ENCODE results near the gene DLD.
"Not testable (repeated sequence)": the region's sequence is repeated elsewhere in the genome, so short reads cannot be mapped to it uniquely, and the experiment has no call there.

Gene DLD

GRCh38 chr7:107946451-107946850 is 55.5 kb downstream of the DLD start:
- no peak for DNase-seq

DNA sequence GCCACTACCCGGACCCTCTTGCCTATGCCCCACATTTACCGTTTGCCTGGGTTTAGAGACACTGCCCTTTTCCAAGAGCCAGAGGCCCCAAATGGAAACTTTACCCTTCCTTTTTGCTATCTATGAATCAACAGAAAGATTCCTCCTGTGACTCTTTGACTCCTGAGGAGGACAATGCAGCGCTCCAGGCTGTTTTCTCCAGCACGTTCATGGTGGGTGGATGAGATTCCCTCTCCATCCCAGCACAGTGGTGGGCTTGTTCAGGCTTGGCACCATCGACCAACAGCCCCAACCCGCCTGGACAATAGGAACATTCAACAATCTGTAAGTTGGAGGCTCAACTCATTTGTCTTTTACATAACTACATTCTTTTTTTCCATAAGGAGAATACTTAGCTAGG is 55.9 kb downstream of the DLD start:
- no peak for DNase-seq

GRCh38 chr7:107948645-107949442 is 57.9 kb downstream of the DLD start:
- DNase-seq: no peak

DNA sequence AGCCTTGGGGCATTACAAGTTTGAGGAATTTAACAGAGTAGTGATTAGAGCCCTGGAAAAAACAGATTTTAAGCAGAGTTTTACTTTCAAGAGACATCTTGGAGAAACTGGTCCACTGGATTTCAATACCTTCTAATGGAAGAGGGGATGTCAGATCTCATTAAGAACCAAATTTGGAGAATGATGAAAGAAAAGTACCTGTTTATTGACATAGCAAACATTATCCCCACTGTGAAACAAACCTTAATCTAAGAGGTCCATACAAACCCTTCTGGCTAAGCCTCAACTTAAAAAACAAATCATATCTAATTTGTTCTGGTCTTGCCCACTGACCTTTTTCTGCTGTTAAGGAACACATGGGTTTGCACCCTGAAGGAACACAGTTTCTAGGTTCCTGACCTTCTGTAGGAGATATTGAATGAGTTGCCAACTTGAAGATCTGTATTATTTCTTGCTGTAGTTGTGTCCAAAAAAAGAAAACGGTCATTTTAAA is 58.5 kb downstream of the DLD start:
- no peak for DNase-seq

- DNase-seq: no peak
Measured at GRCh38 chr7:107951172-107951787, 60.3 kb downstream of the DLD start.

DNA sequence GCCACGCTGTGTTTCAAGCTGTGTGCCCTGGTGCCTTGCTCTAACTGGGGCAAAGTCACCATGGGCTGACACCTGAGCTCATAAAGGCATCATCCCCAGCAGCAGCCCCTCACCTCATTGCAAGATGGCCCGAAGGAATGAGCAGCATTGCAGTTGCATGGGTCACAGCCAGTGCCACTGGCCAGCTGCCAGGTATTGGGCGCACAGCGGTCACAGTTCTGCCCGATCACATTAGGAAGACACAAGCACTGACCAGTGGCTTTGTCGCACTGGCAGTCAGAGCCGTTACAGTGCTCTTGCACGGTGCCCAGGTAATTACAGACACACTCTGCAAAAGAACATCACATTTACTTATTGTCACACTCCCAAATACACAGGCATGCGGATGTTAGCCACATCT is 60.9 kb downstream of the DLD start:
- no peak for DNase-seq

DNA sequence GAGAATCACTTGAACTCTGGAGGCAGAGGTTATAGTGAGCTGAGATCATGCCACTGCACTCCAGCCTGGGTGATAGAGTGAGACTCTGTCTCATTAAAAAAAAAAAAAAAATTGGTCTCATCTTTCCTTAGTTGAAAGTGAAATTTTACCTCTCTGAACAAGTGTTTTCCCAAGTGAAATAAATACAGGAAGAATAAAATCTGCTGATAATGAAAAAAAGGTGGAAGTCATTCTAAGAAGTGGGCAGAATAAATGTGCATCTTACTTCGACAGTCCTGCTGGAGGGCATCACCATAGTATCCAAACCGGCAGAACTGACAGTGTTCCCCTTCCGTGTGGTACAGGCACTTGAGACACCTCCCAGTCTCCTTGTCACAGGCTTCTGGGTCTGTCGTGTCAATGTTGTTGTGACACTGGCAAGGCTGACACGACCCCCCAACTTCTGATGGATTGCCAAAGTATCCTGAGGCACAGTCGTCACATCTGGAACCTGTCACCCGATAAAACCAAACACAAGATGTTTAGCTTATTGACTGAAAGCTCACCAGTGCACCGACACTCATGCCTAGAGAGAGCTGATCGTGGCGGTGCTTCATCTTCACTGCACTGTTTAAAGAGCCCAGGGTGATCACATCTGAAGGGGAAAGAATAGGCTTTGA is 62.4 kb downstream of the DLD start:
- no peak for DNase-seq

GRCh38 chr7:107953924-107954303 is 62.9 kb downstream of the DLD start:
- DNase-seq: no peak

DNA sequence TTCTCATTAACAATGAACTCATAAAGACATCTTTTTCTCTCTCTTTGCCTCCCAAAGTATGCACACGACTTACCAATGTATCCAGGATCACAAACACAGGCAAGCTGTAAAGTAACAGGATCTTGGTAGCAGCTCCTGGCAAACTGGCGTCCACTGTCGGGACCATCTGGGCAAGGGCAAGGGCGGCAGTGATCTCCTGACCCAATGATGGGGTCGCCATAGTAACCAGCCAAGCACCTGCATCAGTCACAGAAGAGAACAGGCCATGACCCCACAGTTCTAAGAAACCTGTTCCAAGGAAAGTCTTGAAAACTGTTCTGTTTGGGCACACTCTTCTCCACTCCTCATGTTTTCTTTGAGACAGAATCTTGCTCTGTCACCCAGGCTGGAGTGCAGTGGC is 64.4 kb downstream of the DLD start:
- no peak for DNase-seq

GRCh38 chr7:107956950-107957349 is 66.0 kb downstream of the DLD start:
- DNase-seq: not testable (repeated sequence)

- DNase-seq: no peak
Measured at GRCh38 chr7:107957436-107957835, 66.5 kb downstream of the DLD start.

DNA sequence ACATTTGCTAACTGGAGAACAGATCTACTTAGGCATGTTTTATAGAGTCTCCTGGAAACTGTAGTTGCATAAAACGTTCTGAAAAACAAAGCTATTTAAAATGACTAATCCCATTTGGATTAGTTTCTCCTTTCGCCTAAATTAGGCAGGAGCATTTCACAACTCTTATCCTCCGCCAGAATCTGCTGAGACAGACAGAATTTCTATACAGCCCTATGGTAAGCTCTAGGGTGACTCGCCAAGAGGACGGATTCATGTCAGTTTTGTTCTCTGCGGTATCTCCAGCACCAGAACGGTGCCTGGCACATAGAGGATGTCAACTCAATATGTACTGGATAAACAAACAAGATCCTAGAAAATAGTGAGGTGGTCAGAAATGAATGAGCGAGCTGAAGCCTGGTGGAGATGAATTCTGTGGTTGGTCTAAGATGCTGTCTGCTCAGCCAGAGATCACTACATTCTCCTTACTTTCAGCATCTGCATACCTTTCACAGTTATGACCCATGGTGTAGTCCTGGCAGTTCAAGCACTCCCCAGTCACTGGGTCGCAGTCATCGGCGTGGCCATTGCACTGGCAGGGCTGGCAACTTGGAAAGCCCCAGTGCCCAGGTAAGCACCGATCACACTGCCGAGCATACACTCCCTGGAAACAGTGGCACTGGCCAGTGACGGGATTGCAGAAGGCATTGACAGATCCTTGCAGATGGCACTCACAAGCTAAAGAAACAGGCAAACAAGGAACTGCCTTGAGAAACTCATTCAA is 68.0 kb downstream of the DLD start:
- no peak for DNase-seq

DNA sequence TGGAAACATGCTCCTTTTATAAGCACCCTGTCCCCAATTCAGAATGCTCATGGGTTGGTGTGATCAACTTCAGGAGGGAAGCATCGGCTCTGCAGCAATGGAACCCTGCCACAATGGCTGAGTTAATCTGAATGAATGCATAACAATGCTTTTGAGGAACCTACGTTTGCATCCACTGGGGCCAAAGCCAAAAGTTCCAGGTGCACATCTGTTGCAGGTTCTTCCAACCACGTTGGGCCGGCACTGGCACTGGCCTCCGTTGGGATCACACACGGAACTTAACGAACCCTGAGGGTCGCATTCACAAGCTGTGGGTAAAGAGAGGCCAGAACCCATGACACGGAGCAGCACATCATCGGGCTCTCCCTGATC is 68.5 kb downstream of the DLD start:
- no peak for DNase-seq

DNA sequence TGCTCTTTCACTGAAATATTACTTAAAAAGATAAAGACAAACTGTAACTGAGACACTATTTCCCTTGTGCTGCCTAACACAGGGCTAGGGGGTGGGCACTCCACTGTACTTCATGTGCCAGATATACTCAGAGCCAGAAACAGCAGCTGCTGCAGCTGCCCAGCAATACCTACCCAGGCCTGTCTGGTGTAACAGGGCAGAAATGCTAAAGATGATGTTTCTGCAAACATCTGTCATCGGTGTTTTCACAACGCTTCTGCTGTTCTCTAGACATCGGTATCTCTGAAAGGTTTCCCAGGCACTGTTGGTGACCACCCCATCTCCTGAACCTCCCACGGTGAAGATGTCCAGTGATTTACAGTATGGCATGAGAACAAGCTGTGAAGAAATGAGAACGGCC is 69.3 kb downstream of the DLD start:
- DNase-seq: no peak

GRCh38 chr7:107961405-107961804 is 70.4 kb downstream of the DLD start:
- no peak for DNase-seq

DNA sequence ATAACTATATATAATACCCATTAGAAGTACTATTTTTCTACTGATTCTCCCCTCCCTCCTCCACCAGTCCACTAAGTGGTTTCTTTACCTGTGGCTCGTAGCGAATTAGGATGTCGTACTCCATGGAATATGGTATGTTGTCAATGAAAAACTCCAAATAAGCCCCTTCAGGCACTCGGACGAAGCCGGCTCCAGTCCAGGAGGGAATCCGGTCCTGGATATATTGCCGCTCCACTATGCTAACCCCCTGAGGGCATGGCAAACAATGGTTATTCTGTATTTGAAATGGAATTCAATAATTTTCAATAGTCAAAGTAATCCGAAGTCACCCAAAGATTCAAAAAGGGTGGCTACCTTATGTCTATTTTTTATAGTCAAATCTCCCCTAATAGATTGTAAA is 71.8 kb downstream of the DLD start:
- DNase-seq: no peak

- DNase-seq: no peak
Measured at GRCh38 chr7:107964510-107964909, 73.5 kb downstream of the DLD start.

- no peak for DNase-seq
Measured at GRCh38 chr7:107966711-107967110, 75.7 kb downstream of the DLD start.

GRCh38 chr7:107967420-107967819 is 76.4 kb downstream of the DLD start:
- DNase-seq: no peak

- no peak for DNase-seq
Measured at GRCh38 chr7:107968449-107968848, 77.5 kb downstream of the DLD start.

- no peak for DNase-seq
Measured at GRCh38 chr7:107969856-107970255, 78.9 kb downstream of the DLD start.
